HepG2 (cell line): Measurements from ENCODE around the gene MST1R.
"Not testable (repeated sequence)": the region's sequence is repeated elsewhere in the genome, so short reads cannot be mapped to it uniquely, and the experiment has no call there.

Source experiments
- CBFB ChIP-seq: sonication (generic); formaldehyde crosslinking; IDR thresholded peaks from 2 replicates; pipeline ENCODE4 v1.4.0; 2020; ENCODE audit warnings: missing genetic modification reagents
- CBX5 ChIP-seq: sonication (generic); formaldehyde crosslinking; IDR thresholded peaks from 2 replicates; pipeline ENCODE4 v1.4.0; 2020; ENCODE audit warnings: missing genetic modification reagents, borderline replicate concordance
- CTCF ChIP-seq: sonication (generic); formaldehyde crosslinking; IDR thresholded peaks from 2 replicates; pipeline ENCODE4 v1.5.0; 2020; ENCODE audit warnings: mild to moderate bottlenecking, missing genetic modification reagents, moderate library complexity
- ELF1 ChIP-seq: sonication (generic); formaldehyde crosslinking; IDR thresholded peaks from 2 replicates; pipeline ENCODE4 v1.4.0; 2020; ENCODE audit warnings: missing genetic modification reagents
- EZH2 ChIP-seq: conservative IDR thresholded peaks from 2 replicates; pipeline ENCODE4 v1.6.1; 2012; ENCODE audit warnings: mild to moderate bottlenecking, low read depth, low read length, moderate library complexity
- RFX5 ChIP-seq: IDR thresholded peaks from 2 replicates; pipeline ENCODE4 v1.6.1; 2011; ENCODE audit warnings: low read depth, low read length, improper control_type of control experiment
- SP1 ChIP-seq, 2 experiments: fragments of 450-650 bp in 1 of 2; sonication (generic) in 1 of 2; formaldehyde crosslinking in 1 of 2; IDR thresholded peaks; 2 replicates each; pipeline versions ENCODE4 v1.4.0 to v1.6.1; 2016 to 2020; ENCODE audit warnings: missing genetic modification reagents in 1 of 2
- TFE3 ChIP-seq: IDR thresholded peaks from 2 replicates; pipeline ENCODE4 v1.6.1; 2016
- ZBTB8A ChIP-seq: sonication (generic); formaldehyde crosslinking; IDR thresholded peaks from 2 replicates; pipeline ENCODE4 v1.4.0; 2020; ENCODE audit warnings: mild to moderate bottlenecking, low read depth, missing genetic modification reagents, borderline replicate concordance
- TF ChIP-seq, protein P1 (sequence below): sonication (generic); formaldehyde crosslinking; IDR thresholded peaks from 2 replicates; pipeline ENCODE4 v1.4.0; 2020; ENCODE audit warnings: missing genetic modification reagents
- TF ChIP-seq, protein P2 (sequence below): sonication (generic); formaldehyde crosslinking; IDR thresholded peaks from 2 replicates; pipeline ENCODE4 v1.5.1; 2020; ENCODE audit warnings: missing genetic modification reagents, mild to moderate bottlenecking, borderline replicate concordance

DNA sequence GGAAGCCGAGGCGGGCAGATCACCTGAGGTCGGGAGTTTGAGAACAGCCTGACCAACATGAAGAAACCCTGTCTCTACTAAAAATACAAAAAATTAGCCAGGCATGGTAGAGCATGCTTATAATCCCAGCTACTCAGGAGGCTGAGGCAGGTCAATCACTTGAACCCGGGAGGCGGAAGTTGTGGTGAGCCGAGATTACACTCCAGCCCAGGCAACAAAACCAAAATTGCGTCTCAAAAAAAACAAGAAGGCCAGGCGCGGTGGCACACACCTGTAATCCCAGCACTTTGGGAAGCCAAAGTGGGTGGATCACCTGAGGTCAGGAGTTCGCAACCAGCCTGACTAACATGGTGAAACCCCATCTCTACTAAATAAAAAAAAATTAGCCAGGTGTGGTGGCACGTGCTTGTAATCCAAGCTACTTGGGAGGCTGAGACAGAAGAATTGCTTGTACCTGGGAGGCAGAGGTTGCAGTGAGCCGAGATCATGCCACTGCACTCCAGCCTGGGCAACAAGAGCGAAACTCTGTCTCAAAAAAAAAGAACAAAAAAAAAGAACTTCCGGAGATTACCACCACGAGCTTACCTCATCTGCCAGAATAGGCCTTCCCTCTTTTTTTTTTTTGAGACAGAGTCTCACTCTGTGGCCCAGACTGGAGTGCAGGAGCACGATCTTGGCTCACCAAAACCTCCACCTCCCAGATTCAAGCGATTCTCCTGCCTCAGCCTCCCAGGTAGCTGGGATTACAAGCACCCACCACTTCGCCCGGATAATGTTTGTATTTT lies 14.3 kb upstream of the MST1R start:
- not testable (repeated sequence) for TF ChIP-seq ZBTB8A; RFX5; SP1 (IDR thresholded peaks at IDR 0.05); SP1 (CRISPR knock-in tag; IDR thresholded peaks at IDR 0.05); CBX5 (CRISPR knock-in tag); CTCF (CRISPR knock-in tag); TFE3; ELF1 (CRISPR knock-in tag); EZH2; CBFB (CRISPR knock-in tag)
- TF ChIP-seq, protein P1, sequence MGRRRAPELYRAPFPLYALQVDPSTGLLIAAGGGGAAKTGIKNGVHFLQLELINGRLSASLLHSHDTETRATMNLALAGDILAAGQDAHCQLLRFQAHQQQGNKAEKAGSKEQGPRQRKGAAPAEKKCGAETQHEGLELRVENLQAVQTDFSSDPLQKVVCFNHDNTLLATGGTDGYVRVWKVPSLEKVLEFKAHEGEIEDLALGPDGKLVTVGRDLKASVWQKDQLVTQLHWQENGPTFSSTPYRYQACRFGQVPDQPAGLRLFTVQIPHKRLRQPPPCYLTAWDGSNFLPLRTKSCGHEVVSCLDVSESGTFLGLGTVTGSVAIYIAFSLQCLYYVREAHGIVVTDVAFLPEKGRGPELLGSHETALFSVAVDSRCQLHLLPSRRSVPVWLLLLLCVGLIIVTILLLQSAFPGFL (CRISPR knock-in tag), result not testable (repeated sequence)
- TF ChIP-seq, protein P2, sequence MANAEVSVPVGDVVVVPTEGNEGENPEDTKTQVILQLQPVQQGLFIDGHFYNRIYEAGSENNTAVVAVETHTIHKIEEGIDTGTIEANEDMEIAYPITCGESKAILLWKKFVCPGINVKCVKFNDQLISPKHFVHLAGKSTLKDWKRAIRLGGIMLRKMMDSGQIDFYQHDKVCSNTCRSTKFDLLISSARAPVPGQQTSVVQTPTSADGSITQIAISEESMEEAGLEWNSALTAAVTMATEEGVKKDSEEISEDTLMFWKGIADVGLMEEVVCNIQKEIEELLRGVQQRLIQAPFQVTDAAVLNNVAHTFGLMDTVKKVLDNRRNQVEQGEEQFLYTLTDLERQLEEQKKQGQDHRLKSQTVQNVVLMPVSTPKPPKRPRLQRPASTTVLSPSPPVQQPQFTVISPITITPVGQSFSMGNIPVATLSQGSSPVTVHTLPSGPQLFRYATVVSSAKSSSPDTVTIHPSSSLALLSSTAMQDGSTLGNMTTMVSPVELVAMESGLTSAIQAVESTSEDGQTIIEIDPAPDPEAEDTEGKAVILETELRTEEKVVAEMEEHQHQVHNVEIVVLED (CRISPR knock-in tag), result not testable (repeated sequence)
